Endothelial cell of umbilical vein (primary cell): ENCODE data around the gene TRPM3. TPM values are rescaled to one million over a fixed set of nuclear protein-coding genes. Genes with fewer than 3 reads are reported as not detected.

Experiments
- BruUV-seq: library from RNA; stranded (reverse); fragments of 400-500 nt; replicated peaks from 2 replicates; lab custom pipeline; 2021; lab: Mats Ljungman, UMichigan
- CTCF ChIA-PET: fragments of 300-600, 350-600 bp; sonication (Branson Sonifier 250); formaldehyde crosslinking; loops from one replicate; lab custom pipeline; 2021; ENCODE audit warnings: antibody characterized with exemption, inconsistent platforms; lab: Charles Lee
- POLR2A ChIA-PET: fragments of 300-600, 350-600 bp; sonication (Branson Sonifier 250); formaldehyde crosslinking; loops from one replicate; lab custom pipeline; 2021; ENCODE audit warnings: antibody characterized with exemption, inconsistent platforms; lab: Charles Lee
- DNase-seq: peaks from one replicate; pipeline ENCODE4 v3.0.0-alpha.2; 2011; ENCODE audit warnings: low read depth, low spot score
- FAIRE-seq: peaks from 2 replicates; lab custom pipeline; 2011; peaks lifted over from hg19 to GRCh38; lab: Jason Lieb, UNC
- H2AFZ ChIP-seq: 2 replicates; pipeline ENCODE4 v1.6.0; 2012; ENCODE audit warnings: low read depth, low read length, control low read depth, inconsistent platforms
- H3K27ac ChIP-seq: 2 replicates; pipeline ENCODE4 v1.5.1; 2011; ENCODE audit warnings: low read depth, mild to moderate bottlenecking, control low read depth, low read length, moderate library complexity; ENCODE audit not compliant: insufficient read depth
- H3K27me3 ChIP-seq, 2 experiments: 2 replicates each; pipeline versions ENCODE4 v1.6.0 to v1.6.1; 2011; ENCODE audit warnings: low read length in 2 of 2, mixed read lengths in 1 of 2; ENCODE audit not compliant: control insufficient read depth in 2 of 2, insufficient read depth in 2 of 2
- H3K36me3 ChIP-seq, 2 experiments: 2 replicates in 1 of 2; 3 replicates in 1 of 2; pipeline ENCODE4 v1.5.1; 2011; ENCODE audit warnings: low read length in 2 of 2, mild to moderate bottlenecking in 1 of 2, moderate library complexity in 1 of 2; ENCODE audit not compliant: control insufficient read depth in 2 of 2, insufficient read depth in 2 of 2; ENCODE audit errors: extremely low read depth in 1 of 2
- H3K4me1 ChIP-seq: 3 replicates; pipeline ENCODE4 v1.5.1; 2011; ENCODE audit warnings: mild to moderate bottlenecking, low read length; ENCODE audit not compliant: control insufficient read depth, insufficient read depth; ENCODE audit errors: extremely low read depth
- H3K4me2 ChIP-seq: 2 replicates; pipeline ENCODE4 v1.6.1; 2011; ENCODE audit warnings: low read length, control low read depth, mixed read lengths; ENCODE audit not compliant: insufficient read depth
- H3K4me3 ChIP-seq, 3 experiments: fragments of 200-600 bp in 1 of 3; sonication (generic), shearing (Covaris generic) in 1 of 3; replicated peaks in 1 of 3; 2 replicates each; pipeline ENCODE4 v1.5.1; 2011 to 2016; ENCODE audit warnings: control low read depth in 3 of 3, low read length in 3 of 3, mild to moderate bottlenecking in 2 of 3, inconsistent platforms in 1 of 3, low read depth in 1 of 3, moderate library complexity in 1 of 3; ENCODE audit not compliant: insufficient read depth in 1 of 3
- H3K79me2 ChIP-seq: 2 replicates; pipeline ENCODE4 v1.6.0; 2012; ENCODE audit warnings: low read length, inconsistent platforms; ENCODE audit not compliant: control insufficient read depth, insufficient read depth
- H3K9ac ChIP-seq: replicated peaks from 2 replicates; pipeline ENCODE3; 2011; ENCODE audit warnings: low read length, control low read depth; ENCODE audit not compliant: insufficient read depth; ENCODE audit errors: extremely low read depth
- H3K9me1 ChIP-seq: replicated peaks from 3 replicates; pipeline ENCODE4 v1.6.0; 2011; ENCODE audit warnings: mild to moderate bottlenecking, low read length; ENCODE audit not compliant: control insufficient read depth, insufficient read depth; ENCODE audit errors: extremely low read depth
- H3K9me3 ChIP-seq: replicated peaks from 2 replicates; pipeline ENCODE4 v1.5.1; 2012; ENCODE audit warnings: low read length, inconsistent platforms; ENCODE audit not compliant: control insufficient read depth, insufficient read depth
- H4K20me1 ChIP-seq: replicated peaks from 2 replicates; pipeline ENCODE3; 2011; ENCODE audit warnings: mild to moderate bottlenecking, low read length; ENCODE audit not compliant: control insufficient read depth, insufficient read depth; ENCODE audit errors: extremely low read depth
- CTCF ChIP-seq, 2 donors: IDR thresholded peaks; 1 replicate in 1 of 2; 2 replicates in 1 of 2; pipeline ENCODE4 v1.5.1; 2011; ENCODE audit warnings: low read length in 2 of 2, mild to moderate bottlenecking in 2 of 2, moderate library complexity in 2 of 2, control low read depth in 1 of 2, inconsistent platforms in 1 of 2, low read depth in 1 of 2; ENCODE audit not compliant: insufficient read depth in 1 of 2; ENCODE audit errors: extremely low read depth in 1 of 2
- EZH2 ChIP-seq: IDR thresholded peaks from 2 replicates; pipeline ENCODE4 v1.6.1; 2012; ENCODE audit warnings: borderline replicate concordance, low read depth, mild to moderate bottlenecking, moderate library complexity, low read length, inconsistent platforms; ENCODE audit not compliant: severe bottlenecking
- FOS ChIP-seq: IDR thresholded peaks from 2 replicates; pipeline ENCODE4 v1.6.1; 2011; ENCODE audit warnings: mild to moderate bottlenecking, low read length, moderate library complexity, borderline replicate concordance; ENCODE audit not compliant: insufficient read depth
- GATA2 ChIP-seq: IDR thresholded peaks from 2 replicates; pipeline ENCODE4 v1.7.0; 2011; ENCODE audit warnings: low read depth, mild to moderate bottlenecking, moderate library complexity, mixed read lengths, low read length; ENCODE audit not compliant: insufficient read length, insufficient read depth
- JUN ChIP-seq: IDR thresholded peaks from 2 replicates; pipeline ENCODE4 v1.6.1; 2011; ENCODE audit warnings: borderline replicate concordance, low read depth; ENCODE audit not compliant: insufficient read length, insufficient read depth
- MAX ChIP-seq: IDR thresholded peaks from 2 replicates; pipeline ENCODE4 v1.6.1; 2011; ENCODE audit not compliant: insufficient read depth, insufficient read length
- MYC ChIP-seq: IDR thresholded peaks from one replicate; pipeline ENCODE4 v1.6.1; 2011; ENCODE audit warnings: mild to moderate bottlenecking, low read depth, low read length
- POLR2A ChIP-seq: IDR thresholded peaks from 2 replicates; pipeline ENCODE4 v1.6.1; 2012; ENCODE audit warnings: low read depth, mild to moderate bottlenecking, control low read depth, low read length
- POLR2AphosphoS5 ChIP-seq: IDR thresholded peaks from 2 replicates; pipeline ENCODE4 v1.6.1; 2012; ENCODE audit warnings: low read depth, mild to moderate bottlenecking, control low read depth, low read length, moderate library complexity; ENCODE audit not compliant: insufficient read depth
- dilution Hi-C: fragments of 300-500 bp; cut with MboI; formaldehyde crosslinking; loops from one replicate; pipeline ENCODE4 v1.15.0; 2019; ENCODE audit warnings: low sequenced_read_pairs; ENCODE audit not compliant: extremely low pct_ligation_motif_present
- intact Hi-C: fragments of 100-400 bp; cut with micrococcal nuclease; formaldehyde crosslinking; loops from one replicate; pipeline ENCODE4 v1.10.0; 2022
- polyA plus RNA-seq, 4 experiments: library from polyadenylated mRNA; depleted of rRNA in 3 of 4; stranded (reverse) in 3 of 4; unstranded in 1 of 4; fragments of >200 nt; gene quantifications; 2 replicates each; pipeline versions ENCODE4 v1.2.1 to v1.2.3, GENCODE V29; 2011 to 2012; ENCODE audit warnings: missing spikeins in 1 of 4
- total RNA-seq: library from RNA; stranded (reverse); gene quantifications from 2 replicates; pipeline ENCODE4 v1.2.3, GENCODE V29; 2021

The TRPM3 gene
- total and polyA plus RNA-seq, 2 donors (not counting 3 experiments of a cell fraction or from before 2014, with no cell fraction given) = 0.17 to 0.33 TPM

- DNase-seq (no peak), FAIRE-seq (no peak)
- dilution Hi-C loops (no loop called here), intact Hi-C loops (no loop called here)
- Histone ChIP-seq H2AFZ (no peak overlapping the region), H3K9ac (no peak overlapping the region), H3K79me2 (no peaks in the 10 kb centered on the region), H3K4me1 (peaks cover under 1% of the 10 kb centered on the region), H3K9me1 (no peaks in the 10 kb centered on the region), H3K36me3 (no peaks in the 10 kb centered on the region), H4K20me1 (no peaks in the 10 kb centered on the region), H3K4me2 (no peak overlapping the region), H3K27ac (no peak overlapping the region), H3K4me3 (no peak overlapping the region), H3K27me3 (peaks cover 0 to 2% of the 10 kb centered on the region in 2 experiments), H3K9me3 (no peaks in the 10 kb centered on the region)
- no peak for TF ChIP-seq POLR2AphosphoS5
- no peak for TF ChIP-seq EZH2
- no peak for TF ChIP-seq MAX
- no peak for TF ChIP-seq GATA2
- TF ChIP-seq POLR2A = no peak
- TF ChIP-seq FOS = no peak
- no peak for TF ChIP-seq MYC
- no peak for TF ChIP-seq JUN
- no peak for TF ChIP-seq CTCF (IDR thresholded peaks at IDR 0.05; ENCODE audit: extremely low read depth in 1 of 2, insufficient read depth in 1 of 2, low read depth in 1 of 2, low read length in 2 of 2)
- ChIA-PET POLR2A (interaction anchor here (0.6 kb wide), 1 partner anchor 1490 kb away, joined by 6 read pairs; no protein-coding TSS in a partner anchor), CTCF (no interaction called here)
- BruUV-seq = no TSS peak
Measured at GRCh38 chr9:70607329-70607728, 514.1 kb downstream of the TRPM3 start.
